Erythroblast (primary cell): ENCODE measurements around the gene PPIG.

Experiments
- GATA1 ChIP-seq: IDR thresholded peaks from 2 replicates; pipeline ENCODE4 v1.6.1; 2011; ENCODE audit warnings: low read depth, mild to moderate bottlenecking, control low read depth, low read length, moderate library complexity
- POLR2A ChIP-seq: IDR thresholded peaks from 2 replicates; pipeline ENCODE4 v1.6.1; 2011; ENCODE audit warnings: mild to moderate bottlenecking, low read length

DNA sequence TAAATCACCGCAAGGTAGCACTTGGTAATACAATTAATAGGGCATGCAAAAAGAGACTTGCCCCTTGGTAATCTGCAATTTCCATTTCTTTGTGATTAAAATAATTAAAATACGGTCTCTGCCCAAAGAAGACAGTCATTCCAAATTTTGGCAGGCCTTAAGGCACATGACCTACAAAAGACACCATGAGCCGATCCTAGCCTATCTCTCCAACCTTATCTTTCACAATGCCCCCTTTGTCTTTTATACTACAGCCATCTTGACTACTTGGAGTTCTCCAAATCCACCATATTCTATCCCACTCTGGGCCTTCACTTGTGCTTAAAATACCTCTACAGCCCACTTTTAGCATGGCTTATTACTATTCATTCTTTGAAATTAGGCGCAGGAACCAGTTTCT, 86.8 kb downstream of the PPIG start:
- TF ChIP-seq POLR2A (no peak), GATA1 (no peak)
